HG02885 (cell line): ENCODE results near the gene HECTD1.
"Not testable (repeated sequence)": the region's sequence is repeated elsewhere in the genome, so short reads cannot be mapped to it uniquely, and the experiment has no call there.

ENCODE experiments used
- ATAC-seq: cut with Tn5 transposase; IDR thresholded peaks from one replicate; pipeline ENCODE4 v1.9.1; 2021; ENCODE audit warnings: mild to moderate bottlenecking; ENCODE audit not compliant: unreplicated experiment, poor library complexity

The HECTD1 gene

GRCh38 chr14:31106768-31107167, 100.8 kb downstream of the HECTD1 start:
- no peak for ATAC-seq

GRCh38 chr14:31097081-31097480, 110.5 kb downstream of the HECTD1 start:
- no peak for ATAC-seq

DNA sequence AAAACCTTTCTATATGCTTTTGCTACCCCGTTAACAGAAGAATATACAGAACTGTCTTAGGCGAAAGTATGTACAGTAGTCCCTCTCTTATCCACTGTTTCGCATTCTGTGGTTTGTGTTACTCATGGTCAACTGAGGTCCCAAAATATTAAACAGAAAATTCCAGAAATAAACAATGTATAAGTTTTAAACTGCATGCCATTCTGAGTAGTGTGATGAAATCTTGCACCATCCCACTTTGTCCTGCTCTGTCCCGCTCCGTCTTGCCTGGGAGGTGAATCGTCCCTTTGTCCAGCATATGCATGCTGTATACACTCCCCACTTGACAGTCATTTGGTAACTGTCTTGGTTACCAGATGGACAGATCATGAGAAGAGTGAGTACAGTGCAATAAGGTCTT, 111.3 kb downstream of the HECTD1 start:
- no peak for ATAC-seq

GRCh38 chr14:31095817-31096216, 111.8 kb downstream of the HECTD1 start:
- ATAC-seq, result not testable (repeated sequence)

GRCh38 chr14:31093884-31094839, 113.4 kb downstream of the HECTD1 start:
- ATAC-seq, result not testable (repeated sequence)

DNA sequence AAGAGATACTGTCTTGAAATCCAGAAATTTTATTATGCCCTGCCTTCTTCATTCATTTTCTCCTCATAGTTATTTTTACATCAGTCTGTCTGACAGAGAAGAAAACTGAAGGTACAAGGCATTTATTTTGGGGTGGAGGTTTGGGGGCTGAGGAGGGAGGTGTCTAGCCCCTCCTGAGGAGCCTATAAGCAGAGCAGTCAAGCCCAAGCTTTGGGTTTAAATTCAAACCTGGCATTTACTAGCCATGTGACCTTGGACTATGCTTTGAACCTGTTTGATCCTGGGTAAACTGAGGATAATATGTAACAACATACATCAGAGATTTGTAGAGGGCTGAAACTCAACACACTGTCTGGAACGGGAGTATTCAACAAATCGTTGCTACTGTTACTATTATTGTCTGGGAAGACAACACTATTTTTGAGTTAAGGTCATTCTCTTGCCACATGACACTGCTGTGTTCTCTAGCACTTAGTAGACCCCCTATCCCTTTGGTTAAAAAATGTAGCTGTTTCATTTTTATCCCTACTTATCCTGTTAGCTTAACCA, 115.4 kb downstream of the HECTD1 start:
- ATAC-seq, result no peak

DNA sequence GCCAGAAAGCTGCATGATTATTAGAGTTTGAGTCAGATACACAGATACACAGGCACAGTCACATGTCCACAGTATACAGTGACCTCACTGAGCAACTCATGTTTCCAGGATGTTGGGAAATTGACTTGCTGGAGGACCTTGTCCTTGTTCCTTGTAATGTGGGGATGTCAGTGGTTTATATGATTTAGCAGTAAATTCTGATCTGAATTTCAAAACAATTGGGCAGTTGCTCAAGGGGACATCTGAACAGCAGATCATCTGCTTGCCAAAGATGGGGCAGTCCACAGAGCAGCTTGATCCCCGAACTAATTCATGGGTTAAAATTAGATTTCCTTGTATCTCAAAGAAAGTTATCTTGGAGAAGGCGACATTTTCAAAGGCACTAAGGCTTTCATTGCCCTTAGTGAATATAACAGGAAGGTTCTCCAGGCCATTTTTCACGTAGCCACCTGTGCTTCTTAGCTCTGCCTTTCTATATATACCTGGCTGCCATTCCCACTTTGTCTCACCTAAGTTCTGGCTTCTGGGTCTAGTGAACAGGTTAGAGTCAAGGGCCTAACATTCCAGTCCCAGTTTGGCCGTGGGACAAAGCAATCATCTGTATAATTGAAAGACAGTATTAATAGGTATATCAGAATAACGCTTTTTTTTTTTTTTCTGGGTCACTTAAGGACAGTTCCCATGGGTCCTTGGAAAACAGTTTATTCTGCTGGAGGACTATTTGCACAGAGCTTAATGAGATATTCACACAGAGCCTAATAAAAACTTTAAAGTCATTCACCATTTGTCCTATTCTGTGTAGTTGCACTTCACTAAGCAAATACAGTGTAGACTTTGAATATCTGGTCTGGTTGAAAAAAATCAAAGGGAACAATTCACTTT, 116.5 kb downstream of the HECTD1 start:
- no peak for ATAC-seq

GRCh38 chr14:31086466-31086865, 121.1 kb downstream of the HECTD1 start:
- ATAC-seq, result not testable (repeated sequence)

DNA sequence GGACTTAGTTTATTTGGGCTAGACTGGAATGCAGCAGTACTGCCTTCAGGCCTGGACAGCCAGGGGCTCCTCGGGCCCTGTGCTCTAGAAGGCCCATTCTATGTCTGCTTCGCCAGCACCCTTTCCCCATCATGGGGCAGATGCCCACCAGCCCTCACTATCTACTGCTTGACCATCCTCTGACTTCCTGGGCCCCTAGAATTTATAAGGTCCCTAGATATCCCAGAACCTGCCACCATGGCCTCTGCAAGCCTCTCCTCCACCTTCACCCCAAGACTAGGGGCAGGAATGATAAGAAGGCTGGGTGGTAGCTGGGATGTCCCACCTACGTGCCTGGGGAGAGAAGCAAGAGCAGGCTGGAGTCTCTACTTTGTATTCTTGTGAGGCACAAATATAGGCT, 122.6 kb downstream of the HECTD1 start:
- no peak for ATAC-seq

DNA sequence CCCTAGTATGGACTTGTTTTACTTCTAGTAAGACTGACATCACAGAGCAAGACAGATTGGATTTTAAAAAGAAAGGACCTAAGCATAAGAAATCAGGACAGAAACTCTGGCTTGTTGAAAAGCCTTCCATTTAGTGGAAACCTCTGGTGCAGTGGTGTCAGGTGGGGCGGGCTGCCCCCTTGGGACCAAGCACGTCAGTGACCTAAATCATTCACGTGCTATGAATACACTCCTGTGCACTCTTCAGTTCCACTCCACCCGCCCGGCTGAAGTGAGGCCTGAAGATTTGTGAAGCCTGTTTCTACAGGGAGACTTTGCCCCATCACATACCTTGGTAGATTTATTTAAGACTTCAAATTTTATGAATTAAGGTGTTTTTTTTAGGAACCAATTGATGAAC, 123.2 kb downstream of the HECTD1 start:
- ATAC-seq, result peak; percentile 92

DNA sequence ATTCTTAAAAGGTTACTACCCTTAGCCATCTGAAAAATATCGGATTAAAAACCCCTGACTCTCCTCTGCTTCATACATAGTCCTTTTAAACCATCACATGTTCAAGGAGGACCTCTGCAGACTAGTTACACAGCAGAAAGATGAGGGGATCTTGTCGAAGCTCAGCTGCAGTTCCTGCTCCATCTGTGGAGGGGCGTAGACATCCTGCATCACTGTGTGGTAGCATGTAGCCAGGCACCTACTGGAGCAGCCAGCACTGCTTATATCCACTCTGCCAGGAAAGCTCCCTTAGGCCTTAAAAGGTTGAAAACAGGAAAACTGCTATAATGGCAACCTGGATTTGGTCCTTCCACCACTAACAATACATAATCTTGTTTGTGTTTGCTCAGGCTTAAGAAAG, 123.8 kb downstream of the HECTD1 start:
- no peak for ATAC-seq

GRCh38 chr14:31080484-31080883, 127.1 kb downstream of the HECTD1 start:
- ATAC-seq, result no peak

DNA sequence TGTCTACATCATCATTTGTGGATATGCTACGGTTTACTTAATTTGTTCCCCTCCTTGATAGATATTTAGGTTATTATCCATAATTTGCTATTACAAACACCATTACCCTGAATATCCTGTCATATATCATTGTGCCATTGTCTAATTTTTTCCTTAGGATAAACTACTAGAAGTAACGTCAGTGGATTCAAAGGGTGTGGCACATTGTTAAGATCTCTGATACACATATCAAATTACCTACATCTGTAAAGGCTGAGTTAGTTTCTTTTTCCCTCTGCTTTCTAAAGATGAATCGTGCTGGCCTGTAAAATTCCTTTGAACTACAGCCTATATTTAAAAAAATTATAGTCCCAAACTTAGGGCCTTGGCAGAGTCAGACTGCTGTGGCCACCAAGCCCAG, 127.5 kb downstream of the HECTD1 start:
- no peak for ATAC-seq

- no peak for ATAC-seq
These were observed 128.8 kb downstream of the HECTD1 start for GRCh38 chr14:31078766-31079165.

- no peak for ATAC-seq
These were observed 132.4 kb downstream of the HECTD1 start for GRCh38 chr14:31075144-31075543.

DNA sequence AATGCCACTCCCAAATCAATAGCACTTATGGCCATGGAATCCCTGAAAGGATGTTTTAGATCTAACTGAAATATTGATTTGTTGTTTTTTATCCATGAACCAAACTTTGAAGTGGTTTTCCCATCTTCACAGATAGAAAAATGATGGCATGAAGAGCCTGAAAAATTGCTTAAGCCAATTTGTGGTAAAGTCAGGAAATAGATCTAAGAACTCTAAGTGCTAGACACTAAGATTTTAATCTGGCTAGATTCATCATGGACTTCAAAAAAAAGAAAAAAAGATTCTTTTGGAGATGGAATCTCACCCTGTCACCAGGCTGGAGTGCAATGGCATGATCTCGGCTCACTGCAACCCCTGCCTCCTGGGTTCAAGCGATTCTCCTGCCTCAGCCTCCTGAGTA, 136.4 kb downstream of the HECTD1 start:
- ATAC-seq, result no peak

- no peak for ATAC-seq
These were observed 137.2 kb downstream of the HECTD1 start for GRCh38 chr14:31070431-31070830.

GRCh38 chr14:31069343-31069742, 138.2 kb downstream of the HECTD1 start:
- ATAC-seq, result no peak

GRCh38 chr14:31068235-31068634, 139.4 kb downstream of the HECTD1 start:
- ATAC-seq, result peak; percentile 59

DNA sequence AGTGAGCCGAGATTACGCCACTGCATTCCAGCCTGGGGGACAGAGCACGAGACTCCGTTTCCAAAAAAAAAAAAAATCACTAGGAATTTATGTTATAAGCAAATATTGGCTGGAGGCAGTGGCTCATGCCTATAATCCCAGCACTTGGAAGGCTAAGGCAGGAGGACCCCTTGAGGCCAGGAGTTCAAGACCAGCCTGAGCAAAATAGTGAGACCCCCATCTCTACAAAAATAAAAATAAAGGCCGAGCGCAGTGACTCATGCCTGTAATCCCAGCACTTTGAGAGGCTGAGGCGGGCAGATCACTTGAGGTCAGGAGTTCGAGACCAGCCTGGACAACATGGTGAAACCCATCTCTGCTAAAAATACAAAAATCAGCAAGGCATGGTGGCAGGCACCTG, 144.7 kb downstream of the HECTD1 start:
- ATAC-seq, result not testable (repeated sequence)
